ENCODE measurements around the gene TMCO2.

Gene TMCO2

DNA sequence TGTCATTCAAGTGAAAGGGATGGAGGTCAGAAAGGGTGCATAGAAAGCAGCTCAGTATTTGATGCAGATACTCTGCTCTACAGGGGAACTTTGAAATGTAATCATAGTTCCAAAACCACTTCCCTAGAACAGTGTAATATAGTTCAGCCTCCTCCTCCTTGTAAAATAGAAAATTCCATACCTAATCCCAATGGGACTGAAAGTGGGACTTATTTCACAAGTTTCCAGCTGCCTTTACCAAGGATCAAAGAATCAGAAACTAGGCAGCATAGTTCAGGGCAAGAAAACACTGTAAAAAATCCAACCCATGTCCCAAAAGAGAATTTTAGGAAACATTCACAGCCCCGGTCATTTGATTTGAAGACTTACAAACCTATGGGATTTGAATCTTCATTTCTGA is 8.1 kb upstream of the TMCO2 start:
- Histone ChIP-seq H3K27ac (ENCODE audit: low read depth, low read length) (no peak overlapping the region), H3K79me2 (ENCODE audit: control insufficient read depth, low read length) (no peaks in the 10 kb centered on the region), H3K27me3 (ENCODE audit: control insufficient read depth, low read length) (no peaks in the 10 kb centered on the region), H3K9me2 (replicated peaks; ENCODE audit: control insufficient read depth, low read length) (no peaks in the 10 kb centered on the region), H3K36me3 (ENCODE audit: control insufficient read depth, low read length) (peaks cover 49% of the 10 kb centered on the region), H3K4me2 (ENCODE audit: low read length) (no peak overlapping the region), H3K4me1 (ENCODE audit: control insufficient read depth, low read length) (no peaks in the 10 kb centered on the region), H3K4me3 (ENCODE audit: low read length) (no peak overlapping the region), H4K20me1 (ENCODE audit: control insufficient read depth, insufficient read depth, low read depth, low read length) (no peaks in the 10 kb centered on the region), H3K9me3 (ENCODE audit: control insufficient read depth, insufficient read depth, low read length) (no peaks in the 10 kb centered on the region), H3F3A (ENCODE audit: control insufficient read depth, insufficient read depth) (peaks cover 3% of the 10 kb centered on the region; the same call in 1 of the 2 replicates)
- TF ChIP-seq, protein P1, sequence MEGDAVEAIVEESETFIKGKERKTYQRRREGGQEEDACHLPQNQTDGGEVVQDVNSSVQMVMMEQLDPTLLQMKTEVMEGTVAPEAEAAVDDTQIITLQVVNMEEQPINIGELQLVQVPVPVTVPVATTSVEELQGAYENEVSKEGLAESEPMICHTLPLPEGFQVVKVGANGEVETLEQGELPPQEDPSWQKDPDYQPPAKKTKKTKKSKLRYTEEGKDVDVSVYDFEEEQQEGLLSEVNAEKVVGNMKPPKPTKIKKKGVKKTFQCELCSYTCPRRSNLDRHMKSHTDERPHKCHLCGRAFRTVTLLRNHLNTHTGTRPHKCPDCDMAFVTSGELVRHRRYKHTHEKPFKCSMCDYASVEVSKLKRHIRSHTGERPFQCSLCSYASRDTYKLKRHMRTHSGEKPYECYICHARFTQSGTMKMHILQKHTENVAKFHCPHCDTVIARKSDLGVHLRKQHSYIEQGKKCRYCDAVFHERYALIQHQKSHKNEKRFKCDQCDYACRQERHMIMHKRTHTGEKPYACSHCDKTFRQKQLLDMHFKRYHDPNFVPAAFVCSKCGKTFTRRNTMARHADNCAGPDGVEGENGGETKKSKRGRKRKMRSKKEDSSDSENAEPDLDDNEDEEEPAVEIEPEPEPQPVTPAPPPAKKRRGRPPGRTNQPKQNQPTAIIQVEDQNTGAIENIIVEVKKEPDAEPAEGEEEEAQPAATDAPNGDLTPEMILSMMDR (IDR thresholded peaks at IDR 0.05; ENCODE audit: low read depth, low read length, poor library complexity, severe bottlenecking): no peak
- no peak for TF ChIP-seq EZH2phosphoT487 (IDR thresholded peaks at IDR 0.05; ENCODE audit: borderline replicate concordance, low read length)

DNA sequence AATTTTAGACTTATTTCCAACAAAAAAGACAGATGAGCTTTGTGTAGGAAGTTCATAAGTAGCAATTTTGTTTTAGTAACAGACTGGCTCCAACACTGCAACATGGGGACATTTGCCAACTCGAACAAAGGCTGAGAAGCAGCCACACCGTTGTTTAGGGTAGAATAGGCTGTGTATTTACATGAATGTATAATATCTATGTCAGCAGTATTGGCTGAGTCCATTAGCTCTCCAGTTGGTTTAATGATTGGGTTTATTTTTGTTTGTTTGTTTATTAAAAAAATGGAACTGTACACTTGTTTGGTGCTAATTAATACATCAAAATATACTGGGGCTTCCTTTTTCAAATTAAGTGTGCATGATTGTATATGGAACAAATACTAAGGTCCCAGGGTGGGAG is 7.3 kb upstream of the TMCO2 start:
- Histone ChIP-seq H3K4me3 (ENCODE audit: low read length) (no peak overlapping the region), H3K36me3 (ENCODE audit: control insufficient read depth, low read length) (peaks cover 45% of the 10 kb centered on the region), H3F3A (ENCODE audit: control insufficient read depth, insufficient read depth) (peaks cover 3% of the 10 kb centered on the region; the same call in 1 of the 2 replicates), H4K20me1 (ENCODE audit: control insufficient read depth, insufficient read depth, low read depth, low read length) (no peaks in the 10 kb centered on the region), H3K79me2 (ENCODE audit: control insufficient read depth, low read length) (no peaks in the 10 kb centered on the region), H3K4me2 (ENCODE audit: low read length) (no peak overlapping the region), H3K9me3 (ENCODE audit: control insufficient read depth, insufficient read depth, low read length) (no peaks in the 10 kb centered on the region), H3K27ac (ENCODE audit: low read depth, low read length) (no peak overlapping the region), H3K27me3 (ENCODE audit: control insufficient read depth, low read length) (no peaks in the 10 kb centered on the region), H3K4me1 (ENCODE audit: control insufficient read depth, low read length) (no peaks in the 10 kb centered on the region), H3K9me2 (replicated peaks; ENCODE audit: control insufficient read depth, low read length) (no peaks in the 10 kb centered on the region)
- TF ChIP-seq, protein P1 (IDR thresholded peaks at IDR 0.05; ENCODE audit: low read depth, low read length, poor library complexity, severe bottlenecking): no peak
- no peak for TF ChIP-seq EZH2phosphoT487 (IDR thresholded peaks at IDR 0.05; ENCODE audit: borderline replicate concordance, low read length)

DNA sequence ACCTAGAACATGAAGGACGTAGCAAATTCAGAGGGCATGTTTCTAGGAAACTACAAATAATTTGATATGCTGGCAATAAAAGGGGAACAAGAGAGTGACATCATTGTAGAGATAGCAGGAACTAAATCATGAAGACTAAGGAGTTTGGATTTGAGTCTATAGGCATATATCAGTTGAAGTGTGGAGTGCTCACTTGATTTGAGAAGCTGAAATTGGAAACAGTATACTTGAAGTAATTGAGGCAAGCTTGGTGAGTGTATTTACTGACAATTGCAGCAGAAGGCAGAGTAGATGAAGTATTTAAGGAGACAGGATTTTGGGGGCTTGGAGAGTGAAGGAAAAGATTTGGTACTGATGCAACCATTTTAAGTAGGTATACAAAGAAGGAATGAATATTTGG is 6.4 kb upstream of the TMCO2 start:
- H3K4me1 ChIP-seq (ENCODE audit: control insufficient read depth, low read length): no peaks in the 10 kb centered on the region
- no peaks in the 10 kb centered on the region for H3K27me3 ChIP-seq (ENCODE audit: control insufficient read depth, low read length)
- H3K9me2 ChIP-seq (replicated peaks; ENCODE audit: control insufficient read depth, low read length): no peaks in the 10 kb centered on the region
- no peaks in the 10 kb centered on the region for H3K79me2 ChIP-seq (ENCODE audit: control insufficient read depth, low read length)
- no peak overlapping the region for H3K4me2 ChIP-seq (ENCODE audit: low read length)
- no peaks in the 10 kb centered on the region for H4K20me1 ChIP-seq (ENCODE audit: control insufficient read depth, insufficient read depth, low read depth, low read length)
- H3K27ac ChIP-seq (ENCODE audit: low read depth, low read length): no peak overlapping the region
- TF ChIP-seq, protein P1 (IDR thresholded peaks at IDR 0.05; ENCODE audit: low read depth, low read length, poor library complexity, severe bottlenecking): no peak
- TF ChIP-seq EZH2phosphoT487 (IDR thresholded peaks at IDR 0.05; ENCODE audit: borderline replicate concordance, low read length): no peak
- peaks cover 35% of the 10 kb centered on the region for H3K36me3 ChIP-seq (ENCODE audit: control insufficient read depth, low read length)
- no peak overlapping the region for H3K4me3 ChIP-seq (ENCODE audit: low read length)
- H3F3A ChIP-seq (ENCODE audit: control insufficient read depth, insufficient read depth): peaks cover 3% of the 10 kb centered on the region; the same call in 1 of the 2 replicates
- no peaks in the 10 kb centered on the region for H3K9me3 ChIP-seq (ENCODE audit: control insufficient read depth, insufficient read depth, low read length)
